Spinal cord (tissue), 10 donors: Measurements from ENCODE around the gene RGS16. TPM values are rescaled to one million over a fixed set of nuclear protein-coding genes. Genes with fewer than 3 reads are reported as not detected.
A peak's percentile ranks its signal among the peaks of the same experiment; 100 is the strongest.

Source experiments
- DNase-seq, 6 donors: peaks; one replicate each; pipeline versions ENCODE4 v3.0.0 to v3.0.0-alpha.2; 2013 to 2015; ENCODE audit warnings: low spot score in 6 of 6, low read depth in 4 of 6
- H3K27ac ChIP-seq: one replicate; pipeline ENCODE4 v1.5.1; 2013; ENCODE audit warnings: low read depth, low read length, control low read depth
- H3K27me3 ChIP-seq: one replicate; pipeline ENCODE4 v1.6.1; 2013; ENCODE audit warnings: low read length; ENCODE audit not compliant: control insufficient read depth, insufficient read depth
- H3K36me3 ChIP-seq: one replicate; pipeline ENCODE4 v1.6.1; 2013; ENCODE audit warnings: low read length; ENCODE audit not compliant: control insufficient read depth, insufficient read depth
- H3K4me1 ChIP-seq: one replicate; pipeline ENCODE4 v1.6.1; 2013; ENCODE audit warnings: low read length; ENCODE audit not compliant: control insufficient read depth, insufficient read depth
- H3K4me3 ChIP-seq: one replicate; pipeline ENCODE4 v1.5.1; 2013; ENCODE audit warnings: low read depth, low read length, control low read depth
- H3K9me3 ChIP-seq: one replicate; pipeline ENCODE4 v1.6.1; 2013; ENCODE audit warnings: low read length; ENCODE audit not compliant: control insufficient read depth, insufficient read depth
- WGBS: methylation state at CpG from one replicate; pipeline ENCODE4 v1.1.5; 2013; ENCODE audit warnings: missing lambda C conversion rate; ENCODE audit not compliant: insufficient coverage; 5-methylcytosine and 5-hydroxymethylcytosine counted together
- polyA plus RNA-seq, 2 donors: library from polyadenylated mRNA; unstranded; fragments of 120-200 nt; gene quantifications; one replicate each; pipeline ENCODE4 v1.2.1, GENCODE V29; 2013; ENCODE audit not compliant: insufficient read length in 2 of 2
- total RNA-seq, 2 donors: library from RNA; depleted of rRNA in 1 of 2; stranded (reverse); fragments of 120-200 nt in 1 of 2; fragments of >200 nt in 1 of 2; gene quantifications; one replicate each; pipeline versions ENCODE4 v1.2.3 to v1.2.4, GENCODE V29; 2013 to 2014
- donor health status: healthy.

Gene RGS16
- total and polyA plus RNA-seq, 4 donors, result 7.4 to 18.5 (median 14.0) TPM

DNA sequence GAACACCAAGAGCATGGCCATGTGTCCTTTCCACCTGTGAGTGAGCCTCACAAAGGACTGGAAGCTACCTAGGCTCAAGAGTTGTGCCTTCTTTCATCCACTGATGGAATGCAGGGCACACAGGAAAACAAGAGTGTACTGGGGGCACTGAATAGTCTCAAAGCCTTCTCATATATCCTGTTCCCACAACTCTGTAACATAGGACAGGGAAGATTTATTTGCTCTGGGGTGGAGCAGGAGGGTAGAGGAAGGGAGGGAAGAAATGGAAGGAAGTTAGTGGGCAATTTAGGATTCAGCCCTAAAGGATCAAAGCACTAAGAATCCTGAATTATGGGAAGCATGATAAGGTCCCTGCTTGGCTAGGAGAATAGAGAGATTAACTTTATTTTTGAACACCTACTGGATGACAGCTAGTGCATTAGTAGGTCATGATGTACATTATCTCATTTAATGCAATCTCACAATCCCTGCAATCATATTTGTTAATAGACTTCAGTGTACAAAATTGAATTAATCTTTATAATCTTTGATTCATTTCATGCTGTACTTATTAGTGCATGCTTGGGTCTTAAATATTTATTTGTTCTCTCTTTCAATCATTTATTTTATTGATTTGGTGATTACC, 27.0 kb upstream of the RGS16 start:
- no peak for DNase-seq
- Histone ChIP-seq H3K9me3 (no peaks in the 10 kb centered on the region), H3K36me3 (no peaks in the 10 kb centered on the region), H3K27ac (no peak overlapping the region), H3K4me1 (peaks cover 21% of the 10 kb centered on the region), H3K4me3 (no peak overlapping the region), H3K27me3 (no peaks in the 10 kb centered on the region)

DNA sequence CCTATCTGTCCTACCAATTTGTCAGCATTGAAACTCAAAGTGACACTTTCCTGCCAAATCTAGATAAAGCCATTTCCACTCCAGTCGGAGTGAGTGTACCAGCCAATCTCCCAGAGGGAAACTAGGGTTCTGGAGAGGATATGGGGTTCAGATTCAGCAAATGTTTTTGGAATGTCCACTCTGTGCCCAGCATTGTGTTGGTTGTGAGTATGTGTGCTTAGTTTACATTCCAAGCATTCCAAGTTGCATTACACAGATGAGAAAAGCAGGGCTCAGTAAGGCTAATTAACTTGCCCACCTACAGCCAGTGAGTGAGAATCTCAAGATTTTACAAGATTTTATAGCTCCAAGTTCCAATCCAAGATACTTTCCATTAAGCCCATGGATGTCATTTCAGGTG, 26.4 kb upstream of the RGS16 start:
- DNase-seq, result no peak
- WGBS, result no CpG with 5 or more reads among the region's 1 CpG

DNA sequence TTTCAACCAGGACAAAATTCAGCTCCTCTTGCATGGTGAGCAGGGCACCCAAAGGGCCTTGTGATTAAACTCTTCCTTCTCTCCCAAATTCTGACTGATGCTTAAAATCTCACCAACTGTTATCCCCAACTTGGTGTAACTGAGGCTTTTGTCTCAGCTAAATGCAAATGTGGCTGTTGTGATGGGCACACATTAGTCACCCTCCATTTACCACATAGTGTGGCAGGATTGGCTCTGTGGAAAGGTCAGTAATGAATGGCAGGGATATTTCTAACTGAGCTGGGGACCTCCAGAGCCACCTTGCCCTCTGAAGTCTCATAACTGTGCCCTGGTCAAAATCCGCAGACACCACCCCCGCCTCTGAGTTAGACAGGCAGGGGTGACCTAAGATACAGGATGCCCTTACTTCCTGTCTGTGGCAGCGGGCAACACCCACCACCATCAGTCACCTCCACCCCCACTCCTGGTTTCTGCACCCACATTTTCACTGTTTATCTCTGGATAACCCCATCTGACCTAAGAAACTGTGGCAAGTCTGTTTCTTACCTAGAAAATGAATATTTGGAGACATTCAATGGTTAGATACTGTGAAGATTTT, 25.4 kb upstream of the RGS16 start:
- H3K27me3 ChIP-seq, result no peaks in the 10 kb centered on the region
- 53% methylated on average over 3 of the region's 3 CpGs for WGBS
- DNase-seq, result peak in 1 of 6 donors; percentile 67
- H3K4me1 ChIP-seq, result peaks cover 13% of the 10 kb centered on the region
- H3K27ac ChIP-seq, result peak overlapping the region; percentile 11
- H3K4me3 ChIP-seq, result no peak overlapping the region
- no peaks in the 10 kb centered on the region for H3K9me3 ChIP-seq
- H3K36me3 ChIP-seq, result no peaks in the 10 kb centered on the region

More for the DNA sequence above, 26.4 kb upstream of the RGS16 start:
- Histone ChIP-seq H3K27ac (no peak overlapping the region), H3K27me3 (no peaks in the 10 kb centered on the region), H3K4me1 (peaks cover 21% of the 10 kb centered on the region), H3K4me3 (no peak overlapping the region), H3K36me3 (no peaks in the 10 kb centered on the region), H3K9me3 (no peaks in the 10 kb centered on the region)

DNA sequence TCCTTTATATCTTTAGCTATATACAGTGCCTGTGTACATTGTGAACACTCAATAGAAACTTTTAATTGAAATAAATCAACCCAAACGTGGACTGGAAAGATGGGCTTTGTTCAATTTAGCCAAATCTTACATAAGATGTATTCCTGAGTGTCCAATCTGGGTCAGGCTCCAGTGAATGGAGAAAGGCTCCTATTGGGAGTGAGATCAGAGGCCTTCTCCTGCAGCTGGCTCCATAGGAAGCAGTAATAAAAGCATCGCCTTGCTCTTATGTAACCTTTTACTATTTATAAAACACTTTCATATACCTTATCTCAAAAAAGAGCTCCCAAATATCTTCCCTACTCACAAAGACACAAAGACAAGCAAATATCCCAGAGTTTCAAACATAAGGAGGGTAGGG, 24.9 kb upstream of the RGS16 start:
- no peak for DNase-seq
- WGBS, result no CpG with 5 or more reads among the region's 2 CpGs
- H3K4me1 ChIP-seq, result peaks cover 11% of the 10 kb centered on the region

DNA sequence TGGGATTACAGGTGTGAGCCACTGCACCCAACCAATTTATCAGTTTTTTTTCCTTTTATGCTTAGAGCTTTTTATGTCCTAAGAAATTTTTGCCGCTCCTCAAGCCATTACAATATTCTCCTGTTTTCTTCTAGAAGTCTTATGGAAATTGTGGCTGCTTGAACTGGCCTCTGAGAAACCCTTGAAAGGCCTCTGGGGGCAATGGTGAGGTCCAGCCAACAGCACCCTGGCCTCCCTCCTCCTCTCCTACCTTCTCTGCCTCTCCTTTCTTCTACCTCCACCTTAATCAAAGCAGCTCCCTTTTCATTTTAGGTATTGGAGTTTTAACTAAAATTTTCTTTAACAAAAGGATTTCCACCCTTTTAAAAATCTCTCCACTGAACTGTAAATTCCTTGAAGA, 24.5 kb upstream of the RGS16 start:
- no CpG with 5 or more reads among the region's 1 CpG for WGBS
- Histone ChIP-seq H3K36me3 (no peaks in the 10 kb centered on the region), H3K4me1 (peaks cover 11% of the 10 kb centered on the region), H3K4me3 (no peak overlapping the region), H3K9me3 (no peaks in the 10 kb centered on the region), H3K27me3 (no peaks in the 10 kb centered on the region), H3K27ac (no peak overlapping the region)
- DNase-seq, result no peak

More for the DNA sequence above, 24.9 kb upstream of the RGS16 start:
- Histone ChIP-seq H3K9me3 (no peaks in the 10 kb centered on the region), H3K27ac (peak overlapping the region; percentile 11), H3K36me3 (no peaks in the 10 kb centered on the region), H3K27me3 (no peaks in the 10 kb centered on the region), H3K4me3 (no peak overlapping the region)

DNA sequence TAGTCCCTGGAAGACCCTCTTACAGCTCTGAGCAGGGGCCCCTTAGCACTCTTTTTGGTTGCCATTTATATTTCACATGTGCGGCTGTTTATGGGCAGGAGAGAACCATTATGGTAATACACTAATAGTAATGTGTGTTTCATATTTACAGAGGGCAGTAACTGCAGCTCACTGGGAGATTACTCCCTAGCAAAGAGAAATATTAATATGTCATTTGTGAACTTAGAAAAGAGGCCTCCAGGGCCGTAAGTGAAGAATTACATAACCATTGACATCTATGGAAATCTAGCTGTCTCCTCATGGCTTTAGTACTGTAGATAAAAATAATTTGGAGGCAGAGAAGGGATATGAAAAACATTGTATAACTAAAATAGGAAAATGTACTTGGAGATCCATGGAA, 23.4 kb upstream of the RGS16 start:
- no peaks in the 10 kb centered on the region for H3K9me3 ChIP-seq
- H3K4me3 ChIP-seq, result no peak overlapping the region
- no peaks in the 10 kb centered on the region for H3K36me3 ChIP-seq
- H3K27me3 ChIP-seq, result no peaks in the 10 kb centered on the region
- no CpG with 5 or more reads among the region's 2 CpGs for WGBS
- H3K4me1 ChIP-seq, result peaks cover 8% of the 10 kb centered on the region
- H3K27ac ChIP-seq, result no peak overlapping the region
- DNase-seq, result peak in 1 of 6 donors; percentile 50

DNA sequence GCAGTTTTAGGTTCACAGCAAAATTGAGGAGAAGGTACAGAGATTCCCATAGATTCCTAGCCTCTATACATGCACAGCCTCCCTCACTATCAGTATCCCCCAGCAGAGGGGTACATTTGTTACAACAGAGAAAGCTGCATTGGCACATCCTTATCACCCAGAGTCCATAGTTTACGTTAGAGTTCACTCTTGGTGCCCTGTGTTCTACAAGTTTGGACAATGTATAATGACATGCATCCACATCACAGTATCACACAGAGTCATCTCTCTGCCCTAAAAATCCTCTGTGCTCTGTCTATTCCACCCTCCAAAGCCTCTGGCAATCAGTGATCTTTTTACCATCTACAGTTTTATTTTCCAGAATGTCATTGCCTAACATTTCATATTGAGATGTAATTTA, 22.3 kb upstream of the RGS16 start:
- Histone ChIP-seq H3K4me3 (no peak overlapping the region), H3K9me3 (no peaks in the 10 kb centered on the region), H3K36me3 (no peaks in the 10 kb centered on the region), H3K4me1 (peaks cover 8% of the 10 kb centered on the region), H3K27me3 (no peaks in the 10 kb centered on the region), H3K27ac (no peak overlapping the region)
- WGBS, result 67% methylated on average over 1 of the region's 1 CpG
- no peak for DNase-seq

DNA sequence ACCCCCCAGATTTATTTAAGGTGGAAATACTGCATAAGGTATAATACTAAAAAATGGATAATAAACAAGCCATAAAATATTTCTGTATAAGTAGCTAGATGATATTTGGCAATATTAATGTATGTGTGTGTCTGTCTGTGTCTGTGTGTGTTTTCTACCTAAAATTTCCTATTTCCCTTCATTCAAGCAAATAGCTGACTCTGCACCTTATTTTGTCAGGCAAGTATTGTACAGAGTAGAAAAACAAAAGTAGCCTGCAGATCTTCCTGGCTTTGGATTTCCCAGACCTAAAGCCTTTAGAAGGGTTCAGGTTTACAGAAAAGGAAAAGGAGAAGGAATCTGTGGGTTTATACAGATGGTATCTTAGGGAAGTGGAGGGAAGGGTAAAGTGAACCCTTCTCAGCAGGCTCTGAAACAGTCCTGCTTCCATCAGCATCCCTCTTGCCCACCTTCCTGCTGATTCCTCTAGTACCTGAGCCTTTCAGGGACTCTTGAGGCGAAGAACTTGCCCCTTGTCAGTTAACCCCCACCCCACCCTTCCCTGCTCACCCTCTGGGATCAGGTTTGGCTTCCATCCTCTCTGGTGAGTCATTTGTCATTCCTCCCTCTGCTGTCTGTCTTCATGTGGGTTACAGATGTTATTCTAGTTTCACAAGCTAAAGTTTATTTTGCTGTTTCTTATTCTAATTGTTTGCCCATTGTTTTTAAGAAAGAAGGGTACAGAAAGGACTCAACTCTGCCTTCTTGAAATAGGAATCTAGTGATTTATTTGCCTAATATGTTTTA, 21.7 kb upstream of the RGS16 start:
- no CpG with 5 or more reads among the region's 1 CpG for WGBS
- no peaks in the 10 kb centered on the region for H3K9me3 ChIP-seq
- no peak overlapping the region for H3K4me3 ChIP-seq
- DNase-seq, result no peak
- H3K36me3 ChIP-seq, result no peaks in the 10 kb centered on the region
- peaks cover 8% of the 10 kb centered on the region for H3K4me1 ChIP-seq
- H3K27ac ChIP-seq, result no peak overlapping the region
- H3K27me3 ChIP-seq, result no peaks in the 10 kb centered on the region

DNA sequence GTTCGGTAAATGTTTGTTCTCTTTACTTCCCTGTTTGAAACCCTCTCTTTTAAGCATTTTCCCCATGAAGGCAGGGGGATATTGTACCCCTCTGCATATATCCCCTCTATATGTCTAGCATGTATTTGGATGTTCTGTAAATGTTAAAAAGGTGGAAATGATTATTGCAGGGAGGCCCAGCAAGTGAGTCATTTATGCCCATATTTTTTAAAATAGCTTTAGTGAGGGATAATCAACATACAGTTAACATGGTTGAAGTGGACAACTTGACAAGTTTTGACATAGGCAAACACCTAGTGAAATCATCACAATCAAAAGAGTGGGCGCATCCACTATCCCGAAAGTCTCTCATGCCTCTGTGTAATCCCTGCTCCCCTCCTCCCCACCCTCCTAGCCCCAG, 20.8 kb upstream of the RGS16 start:
- WGBS, result no CpG with 5 or more reads among the region's 3 CpGs
- DNase-seq, result no peak

DNA sequence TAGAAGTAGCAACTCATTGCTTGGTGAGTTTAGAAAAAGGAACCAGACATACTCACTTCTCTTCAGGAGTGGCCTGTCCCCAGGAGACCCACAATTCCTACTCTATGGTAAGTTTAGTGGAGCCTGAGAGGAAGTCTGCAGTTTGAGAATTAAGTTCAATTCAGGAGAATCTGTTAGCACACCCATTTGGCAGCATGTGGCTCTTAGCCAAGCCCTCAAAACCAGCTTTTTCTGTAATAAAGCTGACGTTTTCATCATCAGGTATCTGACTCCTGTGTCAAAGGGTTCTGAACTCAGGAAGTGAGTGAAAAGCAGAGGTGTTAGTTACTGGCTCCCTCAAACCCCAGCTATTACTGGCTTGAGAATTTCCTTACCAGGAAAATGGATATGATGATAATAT, 20.4 kb upstream of the RGS16 start:
- Histone ChIP-seq H3K27me3 (no peaks in the 10 kb centered on the region), H3K27ac (no peak overlapping the region), H3K4me1 (peaks cover 4% of the 10 kb centered on the region), H3K9me3 (no peaks in the 10 kb centered on the region), H3K4me3 (no peak overlapping the region), H3K36me3 (no peaks in the 10 kb centered on the region)
- no CpG with 5 or more reads among the region's 1 CpG for WGBS
- DNase-seq, result no peak

More for the DNA sequence above, 20.8 kb upstream of the RGS16 start:
- Histone ChIP-seq H3K27ac (no peak overlapping the region), H3K4me3 (no peak overlapping the region), H3K4me1 (peaks cover 8% of the 10 kb centered on the region), H3K36me3 (no peaks in the 10 kb centered on the region), H3K9me3 (no peaks in the 10 kb centered on the region), H3K27me3 (no peaks in the 10 kb centered on the region)
